ENCODE measurements around the gene ATP6V0A1. TPM values are rescaled to one million over a fixed set of nuclear protein-coding genes. Genes with fewer than 3 reads are reported as not detected.

The ATP6V0A1 gene
- total RNA-seq, 2 experiments from 2014 or later = 13.3 to 15.9 TPM

GRCh38 chr17:42421507-42422338, 37.0 kb upstream of the ATP6V0A1 start:
- Mint-ChIP-seq H3K36me3 (ENCODE audit: low read depth) (no peaks in the 10 kb centered on the region), H3K9me3 (ENCODE audit: low read depth) (no peaks in the 10 kb centered on the region), H3K4me3 (peak overlapping the region; percentile 75), H3K27me3 (peaks cover 26% of the 10 kb centered on the region), H3K27ac (no peak overlapping the region), H3K4me1 (peaks cover 19% of the 10 kb centered on the region)
- ATAC-seq (peak; percentile 48), DNase-seq (peak; percentile 49)
- ChIA-PET POLR2A (interaction anchor here (0.5 kb wide), 1 partner anchor 184 kb away, joined by 3 read pairs; no protein-coding TSS in a partner anchor), CTCF (interaction anchor here (0.6 to 2.6 kb wide), 10 partner anchors 9 to 157 kb away, joined by 3 to 18 read pairs (median 4); no protein-coding TSS in a partner anchor)
- intact Hi-C loops (cut with DNase I, micrococcal nuclease) = loop anchor here in 1 of 2 experiments (5.0 kb wide), 1 partner anchor 239 kb away; the partner anchor contains the start of gene KCNH4

GRCh38 chr17:42422412-42422957, 36.2 kb upstream of the ATP6V0A1 start:
- Mint-ChIP-seq H3K36me3 (ENCODE audit: low read depth) (no peaks in the 10 kb centered on the region), H3K27me3 (peaks cover 26% of the 10 kb centered on the region), H3K4me3 (peak overlapping the region; percentile 75), H3K4me1 (peaks cover 19% of the 10 kb centered on the region), H3K27ac (peak overlapping the region; percentile 48), H3K9me3 (ENCODE audit: low read depth) (no peaks in the 10 kb centered on the region)
- ChIA-PET CTCF (interaction anchor here (0.6 to 2.6 kb wide), 12 partner anchors 9 to 156 kb away, joined by 3 to 18 read pairs (median 5); no protein-coding TSS in a partner anchor), POLR2A (interaction anchor here (0.5 to 1.2 kb wide), 3 partner anchors 14 to 185 kb away, joined by 3 to 5 read pairs (median 3); no protein-coding TSS in a partner anchor)
- DNase-seq = peak; percentile 68
- intact Hi-C loops (cut with DNase I, micrococcal nuclease) = loop anchor here in 1 of 2 experiments (5.0 kb wide), 1 partner anchor 240 kb away; the partner anchor contains the start of gene KCNH4
- ATAC-seq = peak; percentile 72

DNA sequence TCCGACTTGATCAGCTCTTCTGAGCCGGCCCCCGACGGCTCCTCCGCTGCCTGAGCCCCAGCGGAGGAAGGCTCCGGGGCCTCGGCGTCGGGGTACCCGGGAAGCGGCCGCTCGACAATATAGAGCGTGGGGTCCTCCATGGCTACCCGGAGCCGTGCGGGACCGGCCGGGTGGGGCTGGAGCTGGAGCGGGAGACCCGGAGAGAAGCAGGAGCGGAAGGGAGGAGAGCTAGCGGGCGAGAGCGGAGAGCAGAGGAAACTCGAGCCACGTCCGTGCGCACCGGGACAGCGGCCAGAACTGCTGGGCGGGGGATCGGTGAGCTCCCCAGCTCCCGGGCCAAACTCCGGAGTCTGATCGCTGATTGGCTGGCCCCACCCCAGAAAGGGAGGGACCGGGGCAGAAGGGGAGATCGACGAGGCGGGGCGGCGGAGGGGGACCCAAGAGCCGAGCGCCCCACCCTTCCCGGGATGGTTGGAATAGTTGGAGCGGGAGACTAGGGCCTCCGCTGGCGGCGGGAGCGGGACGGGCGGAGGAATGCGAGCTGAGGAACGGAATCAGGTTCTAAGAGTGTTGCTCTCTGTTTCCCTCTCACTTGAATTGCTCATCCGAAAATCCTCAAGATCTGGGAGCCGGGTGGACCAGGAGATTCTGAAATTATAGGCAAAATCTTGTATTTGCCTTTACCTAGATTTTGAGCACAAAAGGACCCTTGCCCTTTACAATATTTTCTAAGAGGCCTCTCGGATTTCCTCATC, 35.5 kb upstream of the ATP6V0A1 start, which contains the start of gene CAVIN1:
Gene CAVIN1, minus strand, starts transcription at position 299 of the 755 bp plus-strand sequence. Its CDS starts 159 bp downstream, at position 140.
- H3K9me3 Mint-ChIP-seq (ENCODE audit: low read depth) = no peaks in the 10 kb centered on the region
- H3K27me3 Mint-ChIP-seq = peaks cover 26% of the 10 kb centered on the region
- H3K36me3 Mint-ChIP-seq (ENCODE audit: low read depth) = no peaks in the 10 kb centered on the region
- peak within 1 kb of the TSS; percentile 75 for H3K4me3 Mint-ChIP-seq
- ChIA-PET CTCF (interaction anchor here (0.9 to 2.6 kb wide), 12 partner anchors 8 to 155 kb away, joined by 4 to 18 read pairs (median 5); no protein-coding TSS in a partner anchor), POLR2A (interaction anchor here (0.5 to 1.2 kb wide), 4 partner anchors 15 to 111 kb away, joined by 3 to 5 read pairs (median 4); no protein-coding TSS in a partner anchor)
- peak within 1 kb of the TSS; percentile 48 for H3K27ac Mint-ChIP-seq
- ATAC-seq (peak; percentile 42), DNase-seq (peak; percentile 54)
- intact Hi-C loops (cut with DNase I, micrococcal nuclease) = loop anchor here in 1 of 2 experiments (5.0 kb wide), 1 partner anchor 241 kb away; the partner anchor contains the start of gene KCNH4
- H3K4me1 Mint-ChIP-seq = peaks cover 19% of the 10 kb centered on the region

- DNase-seq (no peak), ATAC-seq (no peak)
- intact Hi-C loops (cut with DNase I, micrococcal nuclease) = loop anchor here in 1 of 2 experiments (5.0 kb wide), 1 partner anchor 241 kb away; the partner anchor contains the start of gene KCNH4
- no peaks in the 10 kb centered on the region for H3K36me3 Mint-ChIP-seq (ENCODE audit: low read depth)
- POLR2A ChIA-PET = interaction anchor here (0.9 kb wide), 1 partner anchor 111 kb away, joined by 3 read pairs; no protein-coding TSS in a partner anchor
- peaks cover 19% of the 10 kb centered on the region for H3K4me1 Mint-ChIP-seq
- H3K27me3 Mint-ChIP-seq = peaks cover 28% of the 10 kb centered on the region
- H3K9me3 Mint-ChIP-seq (ENCODE audit: low read depth) = no peaks in the 10 kb centered on the region
- H3K27ac Mint-ChIP-seq = no peak overlapping the region
- CTCF ChIA-PET = interaction anchor here (1.0 to 2.6 kb wide), 7 partner anchors 9 to 109 kb away, joined by 4 to 18 read pairs (median 5); no protein-coding TSS in a partner anchor
- H3K4me3 Mint-ChIP-seq = no peak overlapping the region
Observed at GRCh38 chr17:42423766-42424165, 34.9 kb upstream of the ATP6V0A1 start.

DNA sequence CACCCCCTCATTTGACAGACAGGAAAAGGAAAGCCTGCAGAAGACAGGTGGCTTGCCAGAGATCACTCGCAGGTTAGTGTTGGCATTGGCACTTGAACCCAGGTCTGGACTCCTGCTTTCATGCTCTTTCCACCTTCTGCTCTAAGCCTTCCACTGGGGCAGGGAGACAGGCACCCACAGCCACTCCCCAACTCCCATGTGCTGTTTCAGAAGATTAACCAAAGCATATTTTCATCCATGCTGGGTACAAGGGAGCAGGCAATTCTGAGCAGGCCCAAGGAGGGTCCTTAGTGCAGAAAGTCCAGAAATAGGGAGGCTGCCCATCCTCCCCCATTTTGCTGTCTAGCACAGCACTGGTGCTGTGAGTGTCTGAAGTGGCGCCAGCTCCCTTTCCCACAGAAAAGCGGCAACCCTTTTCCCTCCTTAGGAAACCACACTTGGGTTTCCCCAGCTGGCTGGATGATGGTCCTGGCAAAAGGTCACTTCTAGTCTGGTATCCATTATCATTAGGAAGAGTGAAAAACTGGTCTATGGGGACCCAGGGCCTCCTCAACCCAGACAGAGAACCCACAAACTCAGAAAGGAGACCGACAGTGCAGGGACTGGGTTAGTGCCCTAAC, 33.6 kb upstream of the ATP6V0A1 start:
- CTCF ChIA-PET = interaction anchor here (1.0 to 1.3 kb wide), 5 partner anchors 10 to 105 kb away, joined by 3 to 4 read pairs (median 4); no protein-coding TSS in a partner anchor
- Mint-ChIP-seq H3K4me1 (peaks cover 12% of the 10 kb centered on the region), H3K4me3 (no peak overlapping the region), H3K27ac (no peak overlapping the region), H3K27me3 (peaks cover 30% of the 10 kb centered on the region), H3K36me3 (ENCODE audit: low read depth) (no peaks in the 10 kb centered on the region), H3K9me3 (ENCODE audit: low read depth) (no peaks in the 10 kb centered on the region)
- ATAC-seq = no peak
- DNase-seq = no peak
- intact Hi-C loops (cut with DNase I, micrococcal nuclease) = loop anchor here in 1 of 2 experiments (5.0 kb wide), 1 partner anchor 243 kb away; the partner anchor contains the start of gene KCNH4
- POLR2A ChIA-PET = no interaction called here

DNA sequence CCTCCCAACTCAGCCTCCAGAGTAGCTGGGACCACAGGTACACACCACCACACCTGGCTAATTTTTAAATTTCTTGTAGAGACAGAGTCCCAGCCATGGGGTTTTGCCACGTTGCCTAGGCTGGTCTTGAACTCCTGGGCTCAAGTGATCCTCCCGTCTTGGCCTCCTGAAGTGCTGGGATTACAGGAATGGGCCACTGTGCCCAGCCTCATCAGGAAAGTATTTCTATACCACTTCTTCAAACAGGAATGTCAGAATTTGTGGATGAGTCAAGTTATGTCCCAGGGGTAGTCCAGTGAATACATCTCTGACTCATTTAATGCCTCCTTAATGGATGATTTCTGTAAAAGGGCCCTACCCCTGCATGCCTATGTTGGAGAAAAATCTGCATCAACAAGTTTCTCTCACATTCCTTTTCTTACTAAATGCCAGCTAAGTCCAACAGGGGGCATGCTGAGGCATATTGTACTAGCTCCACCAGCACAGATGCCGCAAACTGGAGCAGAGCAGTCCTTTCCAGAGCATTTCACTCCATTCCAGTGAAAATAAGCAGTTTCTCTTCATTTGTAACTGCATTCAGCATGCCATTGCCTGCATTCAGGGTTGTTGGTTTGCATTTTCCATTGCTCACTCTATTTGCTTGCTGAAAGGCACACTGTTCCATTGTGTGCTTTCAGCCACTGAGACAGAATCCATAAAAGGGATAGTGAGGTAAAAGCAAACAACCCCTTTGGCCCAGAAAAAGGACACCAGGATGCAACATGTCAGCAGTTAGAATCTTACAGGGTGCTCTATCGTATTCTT, 30.3 kb upstream of the ATP6V0A1 start:
- DNase-seq (peak; percentile 58), ATAC-seq (peak; percentile 81)
- Mint-ChIP-seq H3K4me1 (no peaks in the 10 kb centered on the region), H3K36me3 (ENCODE audit: low read depth) (no peaks in the 10 kb centered on the region), H3K27ac (no peak overlapping the region), H3K27me3 (peaks cover 14% of the 10 kb centered on the region), H3K9me3 (ENCODE audit: low read depth) (no peaks in the 10 kb centered on the region), H3K4me3 (no peak overlapping the region)
- intact Hi-C loops (cut with DNase I, micrococcal nuclease) = loop anchor here (1.0 to 2.0 kb wide), 3 partner anchors 88 to 99 kb away; no protein-coding TSS in a partner anchor
- ChIA-PET CTCF (interaction anchor here (0.7 to 1.9 kb wide), 15 partner anchors 8 to 406 kb away, joined by 3 to 5 read pairs (median 3); no protein-coding TSS in a partner anchor), POLR2A (no interaction called here)

GRCh38 chr17:42429726-42430447, 28.8 kb upstream of the ATP6V0A1 start:
- no peak overlapping the region for H3K4me3 Mint-ChIP-seq
- no peak for DNase-seq
- peaks cover 10% of the 10 kb centered on the region for H3K27me3 Mint-ChIP-seq
- intact Hi-C loops (cut with DNase I, micrococcal nuclease) = loop anchor here in 1 of 2 experiments (2.0 kb wide), 1 partner anchor 87 kb away; no protein-coding TSS in a partner anchor
- no peaks in the 10 kb centered on the region for H3K4me1 Mint-ChIP-seq
- H3K36me3 Mint-ChIP-seq (ENCODE audit: low read depth) = no peaks in the 10 kb centered on the region
- no peak overlapping the region for H3K27ac Mint-ChIP-seq
- CTCF ChIA-PET = interaction anchor here (0.5 to 2.5 kb wide), 7 partner anchors 11 to 296 kb away, joined by 3 to 15 read pairs (median 3); no protein-coding TSS in a partner anchor
- no peak for ATAC-seq
- H3K9me3 Mint-ChIP-seq (ENCODE audit: low read depth) = no peaks in the 10 kb centered on the region
- POLR2A ChIA-PET = no interaction called here

DNA sequence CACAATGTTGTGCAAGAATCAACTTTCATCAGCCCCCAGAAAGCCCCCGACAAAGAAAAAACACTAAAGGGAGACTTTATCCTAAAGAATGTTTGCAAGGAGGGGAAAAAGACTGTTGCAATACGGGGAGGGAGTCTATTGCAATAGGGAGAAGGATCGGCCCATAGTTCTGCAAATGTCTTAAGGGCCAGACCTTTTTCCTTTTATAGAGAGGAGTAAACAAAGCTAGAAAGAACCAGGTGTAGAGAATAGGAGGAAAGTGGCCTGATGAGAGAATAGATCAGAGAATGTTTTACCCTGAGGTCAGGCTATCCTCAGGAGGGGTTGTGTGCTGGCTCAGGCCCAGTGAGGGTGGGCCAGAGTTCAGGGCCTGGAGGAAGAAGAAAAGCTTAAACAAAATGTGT, 26.9 kb upstream of the ATP6V0A1 start:
- Mint-ChIP-seq H3K4me3 (no peak overlapping the region), H3K4me1 (no peaks in the 10 kb centered on the region), H3K36me3 (ENCODE audit: low read depth) (no peaks in the 10 kb centered on the region), H3K27me3 (peaks cover 9% of the 10 kb centered on the region), H3K9me3 (ENCODE audit: low read depth) (no peaks in the 10 kb centered on the region), H3K27ac (no peak overlapping the region)
- ATAC-seq (no peak), DNase-seq (no peak)
- intact Hi-C loops (cut with DNase I, micrococcal nuclease) = no loop called here
- CTCF ChIA-PET = interaction anchor here (0.6 to 2.5 kb wide), 9 partner anchors 7 to 1629 kb away, joined by 3 to 15 read pairs (median 4); no protein-coding TSS in a partner anchor
- POLR2A ChIA-PET = no interaction called here

GRCh38 chr17:42436391-42436790, 22.3 kb upstream of the ATP6V0A1 start:
- DNase-seq (no peak), ATAC-seq (no peak)
- ChIA-PET CTCF (interaction anchor here (0.6 to 1.5 kb wide), 3 partner anchors 8 to 261 kb away, joined by 3 read pairs; no protein-coding TSS in a partner anchor), POLR2A (no interaction called here)
- no peaks in the 10 kb centered on the region for H3K36me3 Mint-ChIP-seq (ENCODE audit: low read depth)
- H3K4me3 Mint-ChIP-seq = no peak overlapping the region
- intact Hi-C loops (cut with DNase I, micrococcal nuclease) = no loop called here
- H3K27me3 Mint-ChIP-seq = peaks cover 5% of the 10 kb centered on the region
- H3K4me1 Mint-ChIP-seq = peaks cover 1% of the 10 kb centered on the region
- no peaks in the 10 kb centered on the region for H3K9me3 Mint-ChIP-seq (ENCODE audit: low read depth)
- H3K27ac Mint-ChIP-seq = no peak overlapping the region

All from activated CD4-positive, alpha-beta T cell treated with anti-CD3 and anti-CD28 coated beads for 36 hours (primary cell).